Limb (tissue), 2 donors: Measurements from ENCODE around the gene RSF1.
A peak's percentile ranks its signal among the peaks of the same experiment; 100 is the strongest.
"Not testable (repeated sequence)": the region's sequence is repeated elsewhere in the genome, so short reads cannot be mapped to it uniquely, and the experiment has no call there.

ENCODE experiments used
- DNase-seq, 2 donors: peaks; one replicate each; pipeline ENCODE4 v3.0.0-alpha.2; 2016; ENCODE audit errors: extremely low spot score in 2 of 2

Gene RSF1

GRCh38 chr11:77695417-77695816 is 125.1 kb downstream of the RSF1 start:
- no peak for DNase-seq

GRCh38 chr11:77690649-77691048 is 129.9 kb downstream of the RSF1 start:
- DNase-seq = no peak

GRCh38 chr11:77687088-77687487 is 133.4 kb downstream of the RSF1 start:
- DNase-seq = no peak

- no peak for DNase-seq
Observed at GRCh38 chr11:77677138-77677537, 143.4 kb downstream of the RSF1 start.

- DNase-seq = no peak
Observed at GRCh38 chr11:77672264-77672663, 148.3 kb downstream of the RSF1 start.

- DNase-seq = no peak
Observed at GRCh38 chr11:77669848-77670511, 150.5 kb downstream of the RSF1 start.

- no peak for DNase-seq
Observed at GRCh38 chr11:77668760-77669159, 151.8 kb downstream of the RSF1 start.

GRCh38 chr11:77665240-77665965 is 155.1 kb downstream of the RSF1 start:
- DNase-seq = no peak

GRCh38 chr11:77661670-77662069 is 158.9 kb downstream of the RSF1 start:
- no peak for DNase-seq

GRCh38 chr11:77660947-77661346 is 159.6 kb downstream of the RSF1 start:
- no peak for DNase-seq

GRCh38 chr11:77658213-77659013 is 162.1 kb downstream of the RSF1 start:
- peak in 1 of 2 donors; percentile 43 for DNase-seq

- DNase-seq = no peak
Observed at GRCh38 chr11:77656362-77656761, 164.2 kb downstream of the RSF1 start.

GRCh38 chr11:77654770-77655434 is 165.6 kb downstream of the RSF1 start:
- no peak for DNase-seq

GRCh38 chr11:77650123-77650522 is 170.4 kb downstream of the RSF1 start:
- no peak for DNase-seq

GRCh38 chr11:77647654-77648305 is 172.7 kb downstream of the RSF1 start:
- DNase-seq = no peak

GRCh38 chr11:77644887-77645286 is 175.6 kb downstream of the RSF1 start:
- DNase-seq = no peak

GRCh38 chr11:77642228-77642627 is 178.3 kb downstream of the RSF1 start:
- DNase-seq = no peak

GRCh38 chr11:77637345-77638165 is 183.0 kb downstream of the RSF1 start, which contains the start of gene CLNS1A:
Gene CLNS1A, minus strand, starts transcription at chr11:77637794. Its CDS starts 80 bp downstream, at chr11:77637714.
- peak; percentile 90 to 94 for DNase-seq

- DNase-seq = no peak
Observed at GRCh38 chr11:77636731-77637344, 183.7 kb downstream of the RSF1 start.

- not testable (repeated sequence) for DNase-seq
Observed at GRCh38 chr11:77633926-77634325, 186.6 kb downstream of the RSF1 start.
